K562 (cell line): ENCODE data around the gene NOL4L. TPM values are rescaled to one million over a fixed set of nuclear protein-coding genes. Genes with fewer than 3 reads are reported as not detected.
A peak's percentile ranks its signal among the peaks of the same experiment; 100 is the strongest.

ENCODE experiments used
- ATAC-seq: fragments of 200-7000 bp; cut with Tn5 transposase; 3 replicates; pipeline ENCODE4 v1.9.1; 2020; ENCODE audit warnings: moderate library complexity
- BruUV-seq: library from RNA; stranded (reverse); fragments of 400-500 nt; replicated peaks from 2 replicates; lab custom pipeline; 2021; lab: Mats Ljungman, UMichigan
- CTCF ChIA-PET: fragments of 300-600 bp; formaldehyde crosslinking; extraction: SDS; loops from one replicate; lab custom pipeline; 2021; ENCODE audit warnings: low intra/inter-chr PET ratio; lab: Yijun Ruan, JAX
- POLR2A ChIA-PET: fragments of 300-600, 350-650 bp; sonication (Branson Sonifier 250); formaldehyde crosslinking; extraction: SDS; loops from one replicate; lab custom pipeline; 2021; ENCODE audit warnings: antibody characterized with exemption, inconsistent platforms; lab: Yijun Ruan, JAX
- DNase-seq, 4 experiments: peaks; one replicate each; pipeline versions ENCODE4 v3.0.0 to v3.0.0-alpha.2; 2011 to 2018; ENCODE audit warnings: low spot score in 3 of 4, mixed read lengths in 3 of 4; ENCODE audit errors: extremely low read depth in 1 of 4
- FAIRE-seq: peaks from 2 replicates; lab custom pipeline; 2011; peaks lifted over from hg19 to GRCh38; lab: Jason Lieb, UNC
- H2AFZ ChIP-seq: 2 replicates; pipeline ENCODE4 v1.6.0; 2011; ENCODE audit warnings: low read depth, low read length, control low read depth, inconsistent platforms
- H3K27ac ChIP-seq: fragments of 200-600 bp; 3 replicates; pipeline ENCODE4 v1.8.0; 2011; ENCODE audit warnings: low read depth, mild to moderate bottlenecking, control low read depth, inconsistent platforms, low read length, moderate library complexity, mixed read lengths; ENCODE audit errors: extremely low read depth
- H3K27me3 ChIP-seq, 2 experiments: fragments of 300-600 bp in 1 of 2; 2 replicates in 1 of 2; 3 replicates in 1 of 2; pipeline versions ENCODE4 v1.6.0 to v1.8.0; 2011; ENCODE audit warnings: inconsistent platforms in 2 of 2, low read length in 2 of 2, mild to moderate bottlenecking in 1 of 2, mixed read lengths in 1 of 2, moderate library complexity in 1 of 2; ENCODE audit not compliant: control insufficient read depth in 2 of 2, insufficient read depth in 2 of 2
- H3K36me3 ChIP-seq: fragments of 300-600 bp; 3 replicates; pipeline ENCODE4 v1.8.0; 2011; ENCODE audit warnings: mild to moderate bottlenecking, low read length, inconsistent platforms; ENCODE audit not compliant: control insufficient read depth, insufficient read depth
- H3K4me1 ChIP-seq, 2 experiments: fragments of 200-600 bp in 1 of 2; replicated peaks in 1 of 2; 2 replicates in 1 of 2; 3 replicates in 1 of 2; pipeline versions ENCODE4 v1.5.1 to v1.8.0; 2011; ENCODE audit warnings: inconsistent platforms in 2 of 2, low read length in 2 of 2, mild to moderate bottlenecking in 1 of 2, mixed read lengths in 1 of 2, moderate library complexity in 1 of 2; ENCODE audit not compliant: control insufficient read depth in 2 of 2, insufficient read depth in 2 of 2
- H3K4me2 ChIP-seq: 2 replicates; pipeline ENCODE4 v1.6.1; 2011; ENCODE audit warnings: low read length, control low read depth, inconsistent platforms, mixed read lengths; ENCODE audit not compliant: insufficient read depth
- H3K4me3 ChIP-seq: fragments of 200-600 bp; sonication (generic), shearing (Covaris generic); 2 replicates; pipeline ENCODE4 v1.5.1; 2016; ENCODE audit warnings: control low read depth, inconsistent platforms
- H3K79me2 ChIP-seq: fragments of 200-600 bp; 3 replicates; pipeline ENCODE4 v1.8.0; 2011; ENCODE audit warnings: low read length, inconsistent platforms; ENCODE audit not compliant: control insufficient read depth, insufficient read depth
- H3K9ac ChIP-seq, 2 experiments: 2 replicates each; pipeline versions ENCODE4 v1.6.0 to v1.6.1; 2011; ENCODE audit warnings: low read depth in 2 of 2, low read length in 2 of 2, control low read depth in 1 of 2, inconsistent platforms in 1 of 2, mild to moderate bottlenecking in 1 of 2, mixed read lengths in 1 of 2; ENCODE audit not compliant: insufficient read depth in 1 of 2
- H3K9me1 ChIP-seq: one replicate; pipeline ENCODE4 v1.6.0; 2011; ENCODE audit warnings: inconsistent platforms, mild to moderate bottlenecking, low read length, moderate library complexity; ENCODE audit not compliant: control insufficient read depth, insufficient read depth
- H3K9me3 ChIP-seq: replicated peaks from 2 replicates; pipeline ENCODE4 v1.5.1; 2011; ENCODE audit warnings: low read depth, low read length, inconsistent platforms; ENCODE audit not compliant: control insufficient read depth, insufficient read depth
- H4K20me1 ChIP-seq: replicated peaks from 2 replicates; pipeline ENCODE4 v1.6.1; 2011; ENCODE audit warnings: low read length, inconsistent platforms, mixed read lengths; ENCODE audit not compliant: control insufficient read depth, insufficient read depth
- CGGBP1 ChIP-seq: fragments of 250-450 bp; sonication (Bioruptor Pico); IDR thresholded peaks from 2 replicates; pipeline ENCODE4 v1.9.0; 2021; ENCODE audit warnings: mild to moderate bottlenecking
- CHCHD3 ChIP-seq: fragments of 250-450 bp; sonication (Bioruptor Pico); IDR thresholded peaks from 2 replicates; pipeline ENCODE4 v2.1.2; 2022; ENCODE audit warnings: mild to moderate bottlenecking
- ETV5 ChIP-seq: sonication (generic); formaldehyde crosslinking; IDR thresholded peaks from 2 replicates; pipeline ENCODE4 v1.4.0; 2020; ENCODE audit warnings: low read depth, mild to moderate bottlenecking, missing genetic modification reagents
- GABPA ChIP-seq: fragments of 200-800 bp; sonication (Bioruptor generic); conservative IDR thresholded peaks from 2 replicates; pipeline ENCODE4 v1.6.1; 2016; ENCODE audit warnings: low read depth, missing genetic modification characterization, missing compliant biosample characterization
- GTF3C2 ChIP-seq: IDR thresholded peaks from 3 replicates; pipeline ENCODE4 v1.6.1; 2011; ENCODE audit warnings: borderline replicate concordance, mild to moderate bottlenecking, moderate library complexity; ENCODE audit not compliant: insufficient read length; ENCODE audit errors: extremely low read depth
- MAFG ChIP-seq: fragments of 450-650 bp; conservative IDR thresholded peaks from 2 replicates; pipeline ENCODE4 v1.6.1; 2016; ENCODE audit warnings: missing genetic modification characterization, missing compliant biosample characterization
- MYNN ChIP-seq, 2 experiments: sonication (generic); formaldehyde crosslinking in 1 of 2; IDR thresholded peaks; 2 replicates each; pipeline versions ENCODE4 v1.5.0 to v1.6.1; 2016 to 2020; ENCODE audit warnings: antibody characterized with exemption in 1 of 2, missing genetic modification reagents in 1 of 2
- POLR2AphosphoS5 ChIP-seq: IDR thresholded peaks from 2 replicates; pipeline ENCODE4 v1.6.1; 2011; ENCODE audit warnings: mild to moderate bottlenecking, low read depth, low read length, moderate library complexity; ENCODE audit not compliant: control insufficient read depth, insufficient read depth
- RBFOX2 ChIP-seq: fragments of 200-400 bp; formaldehyde crosslinking; IDR thresholded peaks from 2 replicates; pipeline ENCODE4 v1.6.1; 2017; ENCODE audit warnings: low read depth, mild to moderate bottlenecking, low read length, moderate library complexity
- RCOR1 ChIP-seq, 2 experiments: IDR thresholded peaks; 2 replicates each; pipeline ENCODE4 v1.6.1; 2012; ENCODE audit warnings: low read depth in 2 of 2, low read length in 2 of 2, borderline replicate concordance in 1 of 2, improper control_type of control experiment in 1 of 2
- XRCC5 ChIP-seq: fragments of 200-400 bp; formaldehyde crosslinking; IDR thresholded peaks from 2 replicates; pipeline ENCODE4 v1.6.1; 2017; ENCODE audit warnings: low read depth, mild to moderate bottlenecking, low read length
- YY1 ChIP-seq, 3 experiments: IDR thresholded peaks; 2 replicates each; pipeline ENCODE4 v1.6.1; 2011; ENCODE audit warnings: low read length in 2 of 3, mild to moderate bottlenecking in 2 of 3, moderate library complexity in 2 of 3, borderline replicate concordance in 1 of 3, control low read depth in 1 of 3, low read depth in 1 of 3; ENCODE audit not compliant: insufficient read depth in 3 of 3, insufficient replicate concordance in 2 of 3, control insufficient read depth in 1 of 3, insufficient read length in 1 of 3; ENCODE audit errors: extremely low read depth in 1 of 3
- ZKSCAN3 ChIP-seq: fragments of 250-450 bp; sonication (Bioruptor Pico); IDR thresholded peaks from 2 replicates; pipeline ENCODE4 v1.4.0; 2020
- ZNF146 ChIP-seq: IDR thresholded peaks from one replicate; pipeline ENCODE4 v1.6.1; 2018; ENCODE audit warnings: missing compliant biosample characterization; ENCODE audit not compliant: unreplicated experiment
- ZNF766 ChIP-seq: fragments of 200-800 bp; sonication (Bioruptor generic); conservative IDR thresholded peaks from 2 replicates; pipeline ENCODE4 v1.6.1; 2016; ENCODE audit warnings: missing genetic modification characterization, missing compliant biosample characterization
- WGBS: fragments of 100-300 bp; shearing (Covaris generic); methylation state at CpG from one replicate; pipeline ENCODE4 v1.1.6; 2016; ENCODE audit warnings: low coverage, mixed read lengths; ENCODE audit not compliant: insufficient coverage; ENCODE audit errors: missing lambda C conversion rate; 5-methylcytosine and 5-hydroxymethylcytosine counted together
- in situ Hi-C: fragments of 300-500 bp; cut with MboI; formaldehyde crosslinking; loops from 4 replicates; pipeline ENCODE4 v1.15.0; 2018; ENCODE audit warnings: inconsistent platforms, mixed read lengths
- intact Hi-C: fragments of 100-400 bp; cut with micrococcal nuclease; formaldehyde crosslinking; loops from 2 replicates; pipeline ENCODE4 v1.14.2; 2022
- polyA plus RNA-seq, 8 experiments: library from polyadenylated mRNA; depleted of rRNA in 4 of 8; stranded (reverse) in 5 of 8; unstranded in 3 of 8; fragments of >200 nt; fragmentation: Nextera tagmentation in 2 of 8; fragmentation: Illumina TruSeq in 1 of 8; extraction: Ambion mirVana in 2 of 8; extraction: Trizol in 1 of 8; gene quantifications; 2 replicates each; pipeline versions ENCODE4 v1.2.1 to v1.2.3, GENCODE V29; 2011 to 2014; ENCODE audit warnings: inconsistent platforms in 1 of 8, missing spikeins in 1 of 8
- total RNA-seq, 7 experiments: library from RNA; depleted of rRNA in 6 of 7; stranded (reverse); fragments of >200 nt in 6 of 7; fragmentation: Illumina TruSeq in 2 of 7; extraction: Trizol in 2 of 7; gene quantifications; 2 replicates each; pipeline versions ENCODE4 v1.2.1 to v1.2.3, GENCODE V29; 2011 to 2021; ENCODE audit warnings: low replicate concordance in 1 of 7

The NOL4L gene
- total and polyA plus RNA-seq, 9 of the 15 experiments (the other 6 are each of a cell fraction or from before 2014, with no cell fraction given) = 5.1 to 36.2 (median 13.6) TPM

GRCh38 chr20:32571566-32571965 lies 13.6 kb downstream of the NOL4L start (continued):
- no peak for TF ChIP-seq GTF3C2
- TF ChIP-seq ZNF766 = no peak
- no peak for TF ChIP-seq XRCC5

GRCh38 chr20:32570401-32571190 lies 14.5 kb downstream of the NOL4L start:
- FAIRE-seq (peak; percentile 87), DNase-seq (peak; percentile 53 to 89 (median 70)), ATAC-seq (peak; percentile 85)
- Histone ChIP-seq H2AFZ (no peak overlapping the region), H4K20me1 (no peaks in the 10 kb centered on the region), H3K27me3 (no peaks in the 10 kb centered on the region; a peak in 1 of 5 replicates), H3K4me2 (peak overlapping the region; percentile 56), H3K4me3 (no peak overlapping the region), H3K36me3 (peaks cover 37% of the 10 kb centered on the region), H3K9me3 (no peaks in the 10 kb centered on the region), H3K79me2 (peaks cover 100% of the 10 kb centered on the region), H3K9me1 (no peaks in the 10 kb centered on the region), H3K27ac (peak overlapping the region; percentile 78), H3K4me1 (peaks cover 53 to 68% of the 10 kb centered on the region in 2 experiments), H3K9ac (peak overlapping the region; percentile 38 to 64)
- WGBS = 13% methylated on average over 10 of the region's 10 CpGs
- in situ Hi-C loops (no loop called here), intact Hi-C loops (no loop called here)
- POLR2A ChIA-PET = interaction anchor here (0.6 to 2.7 kb wide), 6 partner anchors 9 to 172 kb away, joined by 3 to 12 read pairs (median 3); partner anchors contain the start of gene COMMD7
- no TSS peak for BruUV-seq
- CTCF ChIA-PET = interaction anchor here (0.6 kb wide), 1 partner anchor 54 kb away, joined by 7 read pairs; no protein-coding TSS in a partner anchor
- TF ChIP-seq GABPA = 0 out of 2 replicates have a peak, but pooled peaks have one; percentile 26
- peak; percentile 37; the same call in 1 of the 2 replicates for TF ChIP-seq RBFOX2
- TF ChIP-seq ZKSCAN3 (CRISPR knock-in tag) = no peak
- TF ChIP-seq XRCC5 = 0 out of 2 replicates have a peak, but pooled peaks have one; percentile 55
- TF ChIP-seq RCOR1 (IDR thresholded peaks at IDR 0.05; ENCODE audit: borderline replicate concordance in 1 of 2, low read depth in 2 of 2, low read length in 2 of 2) = peak in 1 of 2 experiments; percentile 65; a peak in 2 of 4 replicates
- peak; percentile 53 for TF ChIP-seq MAFG (tag)
- TF ChIP-seq ETV5 (CRISPR knock-in tag) = peak; percentile 66; the same call in 1 of the 2 replicates
- TF ChIP-seq POLR2AphosphoS5 = peak; percentile 47; the same call in 1 of the 2 replicates
- TF ChIP-seq CHCHD3 (CRISPR knock-in tag) = no peak
- TF ChIP-seq YY1 (IDR thresholded peaks at IDR 0.05; ENCODE audit: borderline replicate concordance in 1 of 3, control insufficient read depth in 1 of 3, extremely low read depth in 1 of 3, insufficient read depth in 3 of 3, insufficient read length in 1 of 3, insufficient replicate concordance in 2 of 3, low read depth in 1 of 3, low read length in 2 of 3) = no peak
- TF ChIP-seq MYNN (IDR thresholded peaks at IDR 0.05) = peak; percentile 65
- TF ChIP-seq MYNN (CRISPR knock-in tag; IDR thresholded peaks at IDR 0.05) = no peak
- no peak for TF ChIP-seq ZNF146 (CRISPR knock-in tag)
- TF ChIP-seq CGGBP1 = no peak
